PC-9 (cell line): ENCODE measurements around the gene MYOF. TPM values are rescaled to one million over a fixed set of nuclear protein-coding genes. Genes with fewer than 3 reads are reported as not detected.

Source experiments
- BruUV-seq: library from RNA; stranded (reverse); fragments of 400-500 nt; replicated peaks from 2 replicates; lab custom pipeline; 2021; lab: Mats Ljungman, UMichigan
- CTCF ChIA-PET: fragments of 300-600 bp; sonication (Branson Sonifier 250); formaldehyde crosslinking; loops from one replicate; lab custom pipeline; 2022; ENCODE audit warnings: antibody characterized with exemption; lab: Charles Lee
- POLR2A ChIA-PET: fragments of 300-600 bp; sonication (Branson Sonifier 250); formaldehyde crosslinking; loops from one replicate; lab custom pipeline; 2022; ENCODE audit warnings: antibody characterized with exemption; ENCODE audit not compliant: unreplicated experiment; lab: Charles Lee
- DNase-seq, 2 experiments: peaks; one replicate each; pipeline versions ENCODE4 v3.0.0 to v3.0.0-alpha.2; 2015 to 2022; ENCODE audit warnings: mixed read lengths in 1 of 2
- H2AFZ ChIP-seq: fragments of 200-600 bp; sonication (generic); 2 replicates; pipeline ENCODE4 v1.8.1; 2017; ENCODE audit warnings: antibody characterized with exemption
- H3F3A ChIP-seq: fragments of 200-600 bp; sonication (generic); 2 replicates; pipeline ENCODE4 v1.8.1; 2017; ENCODE audit warnings: antibody characterized with exemption, mild to moderate bottlenecking, low read depth; ENCODE audit not compliant: insufficient read depth
- H3K27ac ChIP-seq: fragments of 200-600 bp; sonication (generic); 2 replicates; pipeline ENCODE4 v1.6.1; 2016; ENCODE audit warnings: mixed run types
- H3K27me3 ChIP-seq: fragments of 200-600 bp; sonication (generic); 2 replicates; pipeline ENCODE4 v1.6.1; 2016; ENCODE audit warnings: low read depth, mixed run types; ENCODE audit not compliant: insufficient read depth
- H3K36me3 ChIP-seq: fragments of 200-600 bp; sonication (generic); 2 replicates; pipeline ENCODE4 v1.6.1; 2016; ENCODE audit warnings: low read depth, mixed run types
- H3K4me1 ChIP-seq: fragments of 200-600 bp; sonication (generic); replicated peaks from 2 replicates; pipeline ENCODE4 v1.6.1; 2016; ENCODE audit warnings: mixed run types; ENCODE audit not compliant: insufficient read depth
- H3K4me2 ChIP-seq: fragments of 200-600 bp; sonication (generic); 2 replicates; pipeline ENCODE4 v1.6.1; 2017; ENCODE audit warnings: mixed run types
- H3K4me3 ChIP-seq: fragments of 200-600 bp; sonication (generic); 2 replicates; pipeline ENCODE4 v1.6.1; 2016; ENCODE audit warnings: mixed run types
- H3K79me2 ChIP-seq: fragments of 200-600 bp; sonication (generic); 2 replicates; pipeline ENCODE4 v1.6.1; 2017; ENCODE audit warnings: low read depth, mixed run types
- H3K9me2 ChIP-seq: fragments of 200-600 bp; sonication (generic); 2 replicates; pipeline ENCODE4 v1.8.1; 2017; ENCODE audit warnings: mild to moderate bottlenecking; ENCODE audit not compliant: insufficient read depth
- H3K9me3 ChIP-seq: fragments of 200-600 bp; sonication (generic); 2 replicates; pipeline ENCODE4 v1.8.1; 2016; ENCODE audit warnings: low read depth; ENCODE audit not compliant: insufficient read depth
- H4K20me1 ChIP-seq: fragments of 200-600 bp; sonication (generic); 2 replicates; pipeline ENCODE4 v1.8.1; 2017; ENCODE audit not compliant: insufficient read depth
- CTCF ChIP-seq: fragments of 200-600 bp; sonication (generic); conservative IDR thresholded peaks from 2 replicates; pipeline ENCODE4 v1.6.1; 2017; ENCODE audit warnings: mixed run types, antibody characterized with exemption, mild to moderate bottlenecking, moderate library complexity
- EZH2 ChIP-seq: fragments of 200-600 bp; sonication (generic); IDR thresholded peaks from 2 replicates; pipeline ENCODE4 v1.8.0; 2017; ENCODE audit warnings: antibody characterized with exemption, low read depth
- intact Hi-C: fragments of 100-400 bp; cut with micrococcal nuclease; formaldehyde crosslinking; loops from one replicate; pipeline ENCODE4 v1.10.0; 2022; ENCODE audit not compliant: unreplicated experiment
- total RNA-seq: library from RNA; stranded (reverse); gene quantifications from 2 replicates; pipeline ENCODE4 v1.2.3, GENCODE V29; 2021

Gene MYOF
- total RNA-seq, 1 experiment from 2014 or later, result 274 TPM

DNA sequence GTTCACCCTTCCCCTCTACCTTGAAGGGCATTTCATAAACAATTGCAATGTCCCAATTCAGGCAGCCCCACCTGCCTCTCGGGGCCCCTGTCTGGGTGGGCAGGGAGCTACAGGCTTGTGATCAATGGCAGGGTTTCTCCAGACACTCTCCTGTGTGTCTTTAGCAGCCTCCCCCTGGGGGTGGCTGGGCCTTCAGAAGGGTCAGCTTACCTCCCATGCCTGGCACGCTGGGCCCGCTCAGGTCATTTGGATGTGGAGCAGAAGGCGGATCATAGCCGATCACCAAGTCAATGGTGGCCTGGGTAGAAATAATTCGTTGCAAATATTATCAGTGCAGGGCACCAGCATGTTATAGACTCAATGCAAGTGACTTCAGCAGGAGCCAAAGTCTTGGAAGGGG lies 56.3 kb downstream of the MYOF start:
- ChIA-PET CTCF (no interaction called here), POLR2A (no interaction called here)
- no peak overlapping the region for H3K4me2 ChIP-seq
- H3K4me1 ChIP-seq, result no peaks in the 10 kb centered on the region
- BruUV-seq, result no TSS peak
- H3K27ac ChIP-seq, result peak overlapping the region; percentile 55
- no peak for DNase-seq
- TF ChIP-seq CTCF, result no peak
- no peak for TF ChIP-seq EZH2
- no peaks in the 10 kb centered on the region; the same call in 1 of the 2 replicates for H3F3A ChIP-seq
- no peaks in the 10 kb centered on the region for H3K9me3 ChIP-seq
- no peak overlapping the region for H3K4me3 ChIP-seq
- no peaks in the 10 kb centered on the region for H3K36me3 ChIP-seq
- intact Hi-C loops, result loop anchor here (1.0 kb wide), 1 partner anchor 56 kb away; the partner anchor contains the start of gene MYOF
- no peaks in the 10 kb centered on the region for H4K20me1 ChIP-seq
- H3K79me2 ChIP-seq, result no peaks in the 10 kb centered on the region
- no peaks in the 10 kb centered on the region for H3K27me3 ChIP-seq
- H2AFZ ChIP-seq, result no peak overlapping the region
- H3K9me2 ChIP-seq, result no peaks in the 10 kb centered on the region

DNA sequence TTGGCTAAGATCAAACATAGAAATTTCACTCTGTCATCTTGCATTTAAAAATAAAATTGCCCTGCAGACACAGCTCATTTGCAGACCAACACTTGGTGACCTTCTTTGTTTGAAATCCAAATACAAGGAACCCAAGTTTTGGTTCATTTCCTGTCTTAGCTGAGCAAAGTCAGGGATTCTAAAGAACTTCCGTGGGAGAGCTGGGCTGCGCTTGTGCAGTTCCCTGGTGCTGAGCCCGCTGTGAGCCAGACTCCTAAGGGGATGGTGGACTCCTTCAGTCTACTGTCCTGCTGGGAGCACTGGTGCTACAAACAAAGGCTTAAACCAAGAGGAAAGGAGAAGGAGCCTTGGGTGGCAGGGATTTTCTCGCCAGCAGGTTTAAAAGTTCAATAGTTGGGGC lies 60.0 kb downstream of the MYOF start:
- Histone ChIP-seq H3F3A (no peaks in the 10 kb centered on the region; the same call in 1 of the 2 replicates), H4K20me1 (no peaks in the 10 kb centered on the region), H3K4me3 (no peak overlapping the region), H3K4me2 (no peak overlapping the region), H3K36me3 (no peaks in the 10 kb centered on the region; the same call in 1 of the 2 replicates), H3K9me3 (no peaks in the 10 kb centered on the region), H3K27ac (no peak overlapping the region), H3K27me3 (no peaks in the 10 kb centered on the region), H2AFZ (no peak overlapping the region), H3K79me2 (0 out of 2 replicates have a peak, but pooled peaks cover 2% of the 10 kb centered on the region), H3K4me1 (peaks cover 16% of the 10 kb centered on the region), H3K9me2 (no peaks in the 10 kb centered on the region)
- ChIA-PET CTCF (interaction anchor here (0.7 kb wide), 1 partner anchor 14 kb away, joined by 4 read pairs; no protein-coding TSS in a partner anchor), POLR2A (no interaction called here)
- no TSS peak for BruUV-seq
- intact Hi-C loops, result no loop called here
- DNase-seq, result no peak
- TF ChIP-seq EZH2, result no peak
- no peak for TF ChIP-seq CTCF

- Histone ChIP-seq H3K4me1 (peaks cover 16% of the 10 kb centered on the region), H3K79me2 (0 out of 2 replicates have a peak, but pooled peaks cover 2% of the 10 kb centered on the region), H3K4me2 (no peak overlapping the region), H3K9me3 (no peaks in the 10 kb centered on the region), H4K20me1 (no peaks in the 10 kb centered on the region), H2AFZ (no peak overlapping the region), H3K4me3 (no peak overlapping the region), H3K27me3 (no peaks in the 10 kb centered on the region), H3K9me2 (no peaks in the 10 kb centered on the region), H3K36me3 (no peaks in the 10 kb centered on the region; the same call in 1 of the 2 replicates), H3F3A (no peaks in the 10 kb centered on the region; the same call in 1 of the 2 replicates), H3K27ac (0 out of 2 replicates have a peak overlapping the region, but pooled peaks have one; percentile 6)
- CTCF ChIA-PET, result no interaction called here
- POLR2A ChIA-PET, result interaction anchor here (0.6 kb wide), 1 partner anchor 47 kb away, joined by 7 read pairs; no protein-coding TSS in a partner anchor
- intact Hi-C loops, result no loop called here
- DNase-seq, result no peak
- TF ChIP-seq EZH2 (no peak), CTCF (no peak)
- BruUV-seq, result no TSS peak
Observed at GRCh38 chr10:93420944-93421825, 60.9 kb downstream of the MYOF start.
